Brain microvascular endothelial cell (primary cell): ENCODE data around the gene ASPSCR1.

Source experiments
- DNase-seq: peaks from one replicate; pipeline ENCODE4 v3.0.0-alpha.2; 2020
- H3K27ac ChIP-seq: fragments of 250-450 bp; sonication (Bioruptor Pico); 2 replicates; pipeline ENCODE4 v1.5.1; 2020; ENCODE audit warnings: mild to moderate bottlenecking, moderate library complexity
- H3K27me3 ChIP-seq: fragments of 250-450 bp; sonication (Bioruptor Pico); replicated peaks from 2 replicates; pipeline ENCODE4 v1.5.1; 2020; ENCODE audit warnings: mild to moderate bottlenecking
- H3K36me3 ChIP-seq: fragments of 250-450 bp; sonication (Bioruptor Pico); replicated peaks from 2 replicates; pipeline ENCODE4 v1.5.1; 2020; ENCODE audit warnings: mild to moderate bottlenecking
- H3K4me3 ChIP-seq: 2 replicates; pipeline ENCODE4 v1.5.1; 2011; ENCODE audit warnings: low read depth, mild to moderate bottlenecking, control low read depth, low read length, moderate library complexity
- CTCF ChIP-seq: IDR thresholded peaks from 2 replicates; pipeline ENCODE4 v1.5.1; 2011; ENCODE audit warnings: low read depth, mild to moderate bottlenecking, moderate library complexity, low read length, control low read depth, inconsistent platforms; ENCODE audit errors: missing control alignments
- in situ Hi-C: cut with HindIII; loops from 2 replicates; pipeline ENCODE4 v1.10.0; 2017; ENCODE audit warnings: low sequenced_read_pairs, low pct_ligation_motif_present

The ASPSCR1 gene

DNA sequence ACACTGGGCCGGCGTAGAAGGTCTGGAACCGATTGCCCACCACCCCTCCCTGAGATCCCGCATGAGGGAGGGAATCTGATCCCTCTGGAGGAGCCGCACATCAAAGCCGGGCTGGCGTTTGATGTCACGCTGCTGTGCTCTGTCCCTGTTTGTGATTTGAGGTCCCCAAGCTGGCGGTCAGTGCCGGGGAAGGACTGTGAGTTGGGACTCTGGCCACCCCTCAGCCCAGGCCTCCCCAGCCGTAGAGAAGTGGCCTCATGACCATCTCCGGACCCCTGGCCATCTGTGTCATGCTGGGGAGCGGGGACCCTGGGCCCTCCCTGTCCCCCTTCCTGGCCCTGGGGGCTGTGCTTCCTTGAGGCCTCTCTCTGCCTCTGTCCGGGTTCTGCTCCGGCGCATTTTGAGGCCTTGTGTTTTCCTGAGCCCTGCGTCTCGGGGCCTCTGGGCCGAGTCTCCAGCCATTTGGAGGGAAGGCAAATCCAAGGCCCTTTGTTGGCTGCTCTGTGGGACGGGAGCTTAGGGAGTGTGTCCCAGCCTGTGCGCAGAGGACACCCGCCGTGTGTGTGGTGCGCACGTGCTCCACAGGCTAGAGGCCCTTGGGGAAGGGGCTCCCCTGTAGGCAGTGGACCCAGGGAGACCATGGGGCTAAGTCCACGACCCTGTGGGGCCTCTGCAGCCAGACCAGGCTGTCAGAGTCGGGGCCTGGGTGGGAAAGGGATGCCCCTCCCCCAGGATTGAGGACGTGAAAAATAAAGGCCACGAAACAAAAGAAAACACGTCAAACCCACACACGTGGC is 15.1 kb downstream of the ASPSCR1 start:
- in situ Hi-C loops = no loop called here
- no peaks in the 10 kb centered on the region for H3K36me3 ChIP-seq
- no peak for TF ChIP-seq CTCF

GRCh38 chr17:81993729-81994592 is 16.5 kb downstream of the ASPSCR1 start:
- in situ Hi-C loops = no loop called here

More for the DNA sequence above, 15.1 kb downstream of the ASPSCR1 start:
- no peak for DNase-seq
- no peak overlapping the region for H3K27ac ChIP-seq
- no peak overlapping the region for H3K4me3 ChIP-seq
- no peaks in the 10 kb centered on the region for H3K27me3 ChIP-seq

DNA sequence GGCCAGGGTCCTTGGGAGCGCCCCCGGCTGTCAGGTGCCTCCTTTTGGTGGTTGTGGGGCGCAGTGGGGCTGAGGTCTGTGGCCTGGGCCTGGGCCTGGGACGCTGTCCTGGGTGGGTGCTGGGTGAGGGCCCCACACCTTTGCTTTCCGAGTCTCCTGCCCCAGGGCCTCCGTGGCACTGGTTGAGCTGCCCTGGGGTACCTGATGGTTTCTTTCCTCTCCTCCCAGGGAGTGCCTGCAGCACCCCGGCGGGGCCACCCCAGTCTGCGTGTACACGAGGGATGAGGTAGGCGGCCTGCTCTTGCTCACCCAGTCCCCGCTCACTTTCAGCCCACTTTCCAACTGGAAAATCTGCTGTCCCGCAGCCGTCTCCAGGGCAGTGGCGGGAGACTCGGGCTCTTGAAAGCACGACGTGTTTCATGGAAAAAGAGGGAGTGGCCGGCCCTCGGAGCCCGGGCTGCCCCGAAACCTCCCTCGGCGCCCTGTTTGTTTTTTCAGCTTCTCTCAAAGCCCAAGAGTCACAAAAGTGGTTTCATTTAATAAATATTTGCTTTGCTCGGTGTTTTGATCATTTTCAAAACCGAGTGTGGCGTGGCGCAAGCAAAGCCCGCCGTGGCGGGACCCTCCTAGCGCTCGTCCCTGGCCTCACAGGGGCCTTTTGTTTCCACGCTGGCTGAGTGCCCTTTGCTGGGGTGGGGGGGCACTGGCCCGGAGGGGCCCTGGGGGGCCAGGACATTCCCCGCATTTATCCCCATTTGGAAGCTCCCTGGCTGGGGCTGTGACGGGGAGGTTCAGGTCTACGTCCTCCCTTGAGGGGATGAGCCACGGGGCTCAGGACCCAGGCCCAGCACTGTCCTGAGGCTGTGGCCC is 17.4 kb downstream of the ASPSCR1 start:
- no peak for DNase-seq
- Histone ChIP-seq H3K27ac (no peak overlapping the region), H3K36me3 (no peaks in the 10 kb centered on the region), H3K4me3 (no peak overlapping the region), H3K27me3 (no peaks in the 10 kb centered on the region)
- no peak for TF ChIP-seq CTCF
- in situ Hi-C loops = no loop called here

More at GRCh38 chr17:81993729-81994592, 16.5 kb downstream of the ASPSCR1 start:
- no peak overlapping the region for H3K27ac ChIP-seq
- H3K4me3 ChIP-seq = no peak overlapping the region
- H3K36me3 ChIP-seq = no peaks in the 10 kb centered on the region
- TF ChIP-seq CTCF = no peak
- H3K27me3 ChIP-seq = no peaks in the 10 kb centered on the region
- DNase-seq = no peak

DNA sequence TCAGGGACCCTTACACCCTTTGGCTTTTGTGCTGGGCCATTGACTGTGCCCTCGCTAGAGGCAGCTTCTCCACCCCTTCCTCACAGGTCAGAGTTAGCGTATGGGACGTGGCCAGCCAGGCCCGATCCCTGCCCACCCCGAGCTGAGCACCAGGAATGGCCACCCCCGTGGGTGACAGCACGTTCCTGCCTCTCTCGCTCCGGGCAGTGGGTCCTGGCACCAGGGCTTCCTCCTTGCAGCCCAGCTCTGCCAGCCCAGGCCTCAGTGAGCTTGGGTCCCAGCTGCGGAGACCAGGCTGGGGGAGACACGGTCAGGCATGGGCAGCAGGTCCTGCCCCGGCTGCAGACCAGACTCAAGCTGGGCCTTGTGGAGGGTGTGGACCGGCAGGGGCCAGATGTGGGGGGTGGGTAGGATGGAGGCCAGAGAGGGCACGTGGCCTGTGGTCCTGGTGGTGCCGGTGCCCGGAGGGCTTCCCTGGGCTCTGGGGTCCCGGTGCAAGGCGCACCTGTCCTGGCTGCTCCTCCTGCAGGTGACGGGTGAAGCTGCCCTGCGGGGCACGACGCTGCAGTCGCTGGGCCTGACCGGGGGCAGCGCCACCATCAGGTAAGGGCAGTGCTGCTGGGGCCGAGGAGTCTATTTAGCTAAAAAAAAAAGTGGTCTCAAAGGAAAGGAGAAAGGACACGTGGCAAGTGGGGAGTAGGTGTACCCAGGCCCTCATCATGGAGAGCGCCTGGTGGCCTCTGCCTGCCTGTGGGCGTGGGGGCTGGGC is 18.2 kb downstream of the ASPSCR1 start:
- no peak for TF ChIP-seq CTCF
- Histone ChIP-seq H3K4me3 (no peak overlapping the region), H3K36me3 (no peaks in the 10 kb centered on the region), H3K27me3 (no peaks in the 10 kb centered on the region), H3K27ac (no peak overlapping the region)
- DNase-seq = no peak
- in situ Hi-C loops = no loop called here

DNA sequence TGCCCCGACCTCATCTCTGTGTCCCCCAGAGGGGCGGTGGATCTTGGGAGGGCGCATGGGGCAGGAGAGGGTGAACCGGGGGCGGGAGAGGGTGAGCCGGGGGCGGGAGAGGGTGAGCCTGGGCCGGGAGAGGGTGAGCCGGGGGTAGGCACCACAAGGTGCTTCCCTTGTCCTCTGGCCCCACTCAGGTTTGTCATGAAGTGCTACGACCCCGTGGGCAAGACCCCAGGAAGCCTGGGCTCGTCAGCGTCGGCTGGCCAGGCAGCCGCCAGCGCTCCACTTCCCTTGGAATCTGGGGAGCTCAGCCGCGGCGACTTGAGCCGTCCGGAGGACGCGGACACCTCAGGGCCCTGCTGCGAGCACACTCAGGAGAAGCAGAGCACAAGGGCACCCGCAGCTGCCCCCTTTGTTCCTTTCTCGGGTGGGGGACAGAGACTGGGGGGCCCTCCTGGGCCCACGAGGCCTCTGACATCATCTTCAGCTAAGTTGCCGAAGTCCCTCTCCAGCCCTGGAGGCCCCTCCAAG is 18.9 kb downstream of the ASPSCR1 start:
- in situ Hi-C loops = no loop called here

More for the DNA sequence above, 18.9 kb downstream of the ASPSCR1 start:
- TF ChIP-seq CTCF = no peak
- no peak for DNase-seq
- no peak overlapping the region for H3K27ac ChIP-seq
- H3K4me3 ChIP-seq = no peak overlapping the region
- no peaks in the 10 kb centered on the region for H3K36me3 ChIP-seq
- no peaks in the 10 kb centered on the region for H3K27me3 ChIP-seq
